Calu3 (cell line): ENCODE measurements around the gene SEPHS2. TPM values are rescaled to one million over a fixed set of nuclear protein-coding genes. Genes with fewer than 3 reads are reported as not detected.
A peak's percentile ranks its signal among the peaks of the same experiment; 100 is the strongest.

ENCODE experiments used
- Bru-seq: library from RNA; stranded (reverse); fragments of 400-500 nt; gene quantifications from one replicate; lab custom pipeline; 2021; lab: Mats Ljungman, UMichigan
- BruChase-seq, 2 experiments: library from RNA; stranded (reverse); fragments of 400-500 nt; gene quantifications; one replicate each; lab custom pipeline; 2021; lab: Mats Ljungman, UMichigan
- BruUV-seq: library from RNA; stranded (reverse); fragments of 400-500 nt; replicated peaks from 2 replicates; lab custom pipeline; 2021; lab: Mats Ljungman, UMichigan
- CTCF ChIA-PET: fragments of 300-600 bp; sonication (Branson Sonifier 250); formaldehyde crosslinking; loops from one replicate; lab custom pipeline; 2022; ENCODE audit warnings: antibody characterized with exemption; lab: Charles Lee
- DNase-seq: peaks from one replicate; pipeline ENCODE4 v3.0.0; 2022
- H3K27ac Mint-ChIP-seq: one replicate; pipeline ENCODE4 v1.8.0; 2022; ENCODE audit warnings: mixed read lengths; ENCODE audit not compliant: unreplicated experiment
- H3K27me3 Mint-ChIP-seq: one replicate; pipeline ENCODE4 v1.8.0; 2022; ENCODE audit warnings: mixed read lengths; ENCODE audit not compliant: unreplicated experiment
- H3K36me3 Mint-ChIP-seq: one replicate; pipeline ENCODE4 v1.8.0; 2022; ENCODE audit warnings: mild to moderate bottlenecking, moderate library complexity, mixed read lengths; ENCODE audit not compliant: insufficient read depth, unreplicated experiment
- H3K4me1 Mint-ChIP-seq: one replicate; pipeline ENCODE4 v1.8.0; 2022; ENCODE audit warnings: mild to moderate bottlenecking, low read depth, mixed read lengths; ENCODE audit not compliant: unreplicated experiment
- H3K4me3 Mint-ChIP-seq: one replicate; pipeline ENCODE4 v1.8.0; 2022; ENCODE audit warnings: mild to moderate bottlenecking, low read depth, moderate library complexity, mixed read lengths; ENCODE audit not compliant: unreplicated experiment
- H3K9me3 Mint-ChIP-seq: one replicate; pipeline ENCODE4 v1.8.0; 2022; ENCODE audit warnings: low read depth, mixed read lengths; ENCODE audit not compliant: unreplicated experiment
- intact Hi-C: fragments of 100-400 bp; cut with micrococcal nuclease; formaldehyde crosslinking; loops from one replicate; pipeline ENCODE4 v1.10.0; 2022; ENCODE audit not compliant: unreplicated experiment
- long read RNA-seq: library from polyadenylated mRNA; stranded (forward); transcript quantifications from one replicate; pipeline ENCODE4 v2.0.0, GENCODE V29; 2022
- total RNA-seq: library from RNA; stranded (reverse); gene quantifications from 2 replicates; pipeline ENCODE4 v1.2.3, GENCODE V29; 2022
- TF ChIP-seq, protein P1 (sequence below): fragments of 200-600 bp; IDR thresholded peaks from one replicate; pipeline ENCODE4 v1.8.0; 2022; ENCODE audit warnings: antibody characterized with exemption; ENCODE audit not compliant: unreplicated experiment

SEPHS2 gene, protein sequence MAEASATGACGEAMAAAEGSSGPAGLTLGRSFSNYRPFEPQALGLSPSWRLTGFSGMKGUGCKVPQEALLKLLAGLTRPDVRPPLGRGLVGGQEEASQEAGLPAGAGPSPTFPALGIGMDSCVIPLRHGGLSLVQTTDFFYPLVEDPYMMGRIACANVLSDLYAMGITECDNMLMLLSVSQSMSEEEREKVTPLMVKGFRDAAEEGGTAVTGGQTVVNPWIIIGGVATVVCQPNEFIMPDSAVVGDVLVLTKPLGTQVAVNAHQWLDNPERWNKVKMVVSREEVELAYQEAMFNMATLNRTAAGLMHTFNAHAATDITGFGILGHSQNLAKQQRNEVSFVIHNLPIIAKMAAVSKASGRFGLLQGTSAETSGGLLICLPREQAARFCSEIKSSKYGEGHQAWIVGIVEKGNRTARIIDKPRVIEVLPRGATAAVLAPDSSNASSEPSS
- 85.0 and 109 TPM in 2 replicates for total RNA-seq
- Bru-seq, nascent RNA, result percentile 92 among the genes with signal in this experiment
- BruChase-seq, experiment 1, labeled RNA remaining after a 6-hour chase, result percentile 98 among the genes with signal in this experiment
- BruChase-seq, experiment 2, labeled RNA remaining after a 2-hour chase, result percentile 99 among the genes with signal in this experiment
- long read RNA-seq, transcript SEPHS2-201 (1 exons, 2,551 nt), result major isoform, 681 of 681 reads
- long read RNA-seq, partial matches to known transcripts, result 0 of 681 reads
- long read RNA-seq, other reads (novel, unspliced or antisense), result 0 of 681 reads

DNA sequence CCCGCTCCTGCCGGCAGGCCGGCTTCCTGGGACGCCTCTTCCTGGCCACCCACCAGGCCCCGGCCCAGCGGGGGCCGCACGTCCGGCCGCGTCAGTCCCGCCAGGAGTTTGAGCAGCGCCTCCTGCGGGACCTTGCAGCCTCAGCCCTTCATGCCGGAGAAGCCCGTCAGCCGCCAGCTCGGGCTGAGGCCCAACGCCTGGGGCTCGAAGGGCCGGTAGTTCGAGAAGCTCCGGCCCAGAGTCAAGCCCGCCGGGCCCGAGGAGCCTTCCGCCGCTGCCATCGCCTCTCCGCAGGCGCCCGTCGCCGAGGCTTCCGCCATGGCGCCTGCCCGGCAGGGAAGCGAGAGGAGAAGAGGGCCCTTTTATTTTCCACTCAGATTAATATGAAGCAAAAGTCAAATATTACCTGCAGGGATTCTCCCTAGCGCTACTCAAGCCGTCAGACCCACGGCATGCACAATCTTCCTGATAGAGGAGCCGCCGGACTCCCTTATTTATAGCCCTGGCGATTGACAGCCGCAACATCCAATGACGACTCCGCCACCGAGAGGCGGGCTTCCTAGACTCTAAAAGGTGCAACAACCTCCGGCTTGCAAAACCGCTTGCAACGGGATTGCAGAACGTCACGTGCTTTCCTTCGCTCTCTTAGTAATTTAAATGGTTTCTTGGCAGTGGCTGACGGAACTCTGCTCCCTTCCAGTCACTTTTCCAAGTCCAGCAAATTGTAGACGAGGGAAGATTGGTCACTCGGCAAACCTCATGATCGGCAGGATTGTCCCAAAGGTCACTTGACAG, at the start of gene SEPHS2:
TSS of gene SEPHS2 (minus strand) at position 467 of the 795 bp plus-strand sequence. CDS start at position 320, 147 bp downstream.
- TSS peak; percentile 74 for BruUV-seq
- H3K27me3 Mint-ChIP-seq, result no peaks in the 10 kb centered on the region
- H3K36me3 Mint-ChIP-seq, result peaks cover 63% of the 10 kb centered on the region
- TF ChIP-seq, protein P1, sequence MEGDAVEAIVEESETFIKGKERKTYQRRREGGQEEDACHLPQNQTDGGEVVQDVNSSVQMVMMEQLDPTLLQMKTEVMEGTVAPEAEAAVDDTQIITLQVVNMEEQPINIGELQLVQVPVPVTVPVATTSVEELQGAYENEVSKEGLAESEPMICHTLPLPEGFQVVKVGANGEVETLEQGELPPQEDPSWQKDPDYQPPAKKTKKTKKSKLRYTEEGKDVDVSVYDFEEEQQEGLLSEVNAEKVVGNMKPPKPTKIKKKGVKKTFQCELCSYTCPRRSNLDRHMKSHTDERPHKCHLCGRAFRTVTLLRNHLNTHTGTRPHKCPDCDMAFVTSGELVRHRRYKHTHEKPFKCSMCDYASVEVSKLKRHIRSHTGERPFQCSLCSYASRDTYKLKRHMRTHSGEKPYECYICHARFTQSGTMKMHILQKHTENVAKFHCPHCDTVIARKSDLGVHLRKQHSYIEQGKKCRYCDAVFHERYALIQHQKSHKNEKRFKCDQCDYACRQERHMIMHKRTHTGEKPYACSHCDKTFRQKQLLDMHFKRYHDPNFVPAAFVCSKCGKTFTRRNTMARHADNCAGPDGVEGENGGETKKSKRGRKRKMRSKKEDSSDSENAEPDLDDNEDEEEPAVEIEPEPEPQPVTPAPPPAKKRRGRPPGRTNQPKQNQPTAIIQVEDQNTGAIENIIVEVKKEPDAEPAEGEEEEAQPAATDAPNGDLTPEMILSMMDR, result no peak
- peak within 1 kb of the TSS; percentile 98 for H3K27ac Mint-ChIP-seq
- H3K4me3 Mint-ChIP-seq, result peak within 1 kb of the TSS; percentile 76
- H3K4me1 Mint-ChIP-seq, result peaks cover 53% of the 10 kb centered on the region
- CTCF ChIA-PET, result no interaction called here
- peaks cover 2% of the 10 kb centered on the region for H3K9me3 Mint-ChIP-seq
- intact Hi-C loops, result loop anchor here (2.0 to 5.0 kb wide), 2 partner anchors 15 to 82 kb away; partner anchors contain the start of genes DCTPP1 and ZNF768
- peak; percentile 97 for DNase-seq

DNA sequence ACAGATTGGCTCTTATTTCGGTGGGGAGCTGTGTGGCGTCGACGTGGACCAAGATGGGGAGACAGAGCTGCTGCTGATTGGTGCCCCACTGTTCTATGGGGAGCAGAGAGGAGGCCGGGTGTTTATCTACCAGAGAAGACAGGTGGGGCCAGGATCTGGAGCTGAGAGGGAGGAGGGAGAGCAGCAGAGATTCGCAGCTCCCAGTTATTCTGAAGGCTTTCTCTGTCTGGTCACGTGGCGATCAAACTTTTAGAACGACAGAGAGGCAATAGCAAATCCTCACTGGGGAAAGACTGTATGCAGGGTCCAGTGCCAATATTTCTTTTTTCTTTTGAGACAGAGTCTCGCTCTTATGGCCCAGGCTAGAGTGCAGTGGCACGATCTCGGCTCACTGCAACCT, 49.0 kb upstream of the SEPHS2 start:
- TF ChIP-seq, protein P1, result no peak
- Mint-ChIP-seq H3K4me3 (no peak overlapping the region), H3K27me3 (peaks cover 16% of the 10 kb centered on the region), H3K9me3 (no peaks in the 10 kb centered on the region), H3K4me1 (peaks cover 9% of the 10 kb centered on the region), H3K36me3 (no peaks in the 10 kb centered on the region), H3K27ac (no peak overlapping the region)
- CTCF ChIA-PET, result no interaction called here
- BruUV-seq, result no TSS peak
- intact Hi-C loops, result no loop called here
- DNase-seq, result no peak

DNA sequence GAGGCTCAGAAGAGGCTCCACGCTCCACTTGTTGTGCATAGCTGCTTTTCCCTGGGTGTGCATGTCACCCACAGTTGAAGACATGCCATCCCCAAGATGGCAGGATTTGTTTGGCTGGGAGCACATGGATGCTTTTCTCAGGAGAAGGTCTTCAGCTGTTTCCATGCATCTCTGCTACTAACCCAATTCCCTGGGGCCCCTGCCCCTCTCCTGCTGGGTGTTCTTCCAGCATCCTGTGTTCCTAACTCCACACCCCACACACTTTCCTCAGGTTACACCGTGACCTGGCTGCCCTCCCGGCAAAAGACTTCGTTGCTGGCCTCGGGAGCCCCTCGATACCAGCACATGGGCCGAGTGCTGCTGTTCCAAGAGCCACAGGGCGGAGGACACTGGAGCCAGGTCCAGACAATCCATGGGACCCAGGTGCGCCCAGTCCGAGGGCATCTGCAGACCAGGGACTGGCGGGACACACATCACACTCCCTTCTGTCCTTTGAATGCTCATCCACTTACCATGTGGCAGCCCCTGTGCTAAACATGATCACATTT, 48.3 kb upstream of the SEPHS2 start:
- TF ChIP-seq, protein P1, result no peak
- Mint-ChIP-seq H3K4me1 (peaks cover 13% of the 10 kb centered on the region), H3K27ac (no peak overlapping the region), H3K27me3 (peaks cover 16% of the 10 kb centered on the region), H3K4me3 (no peak overlapping the region), H3K9me3 (no peaks in the 10 kb centered on the region), H3K36me3 (no peaks in the 10 kb centered on the region)
- no TSS peak for BruUV-seq
- CTCF ChIA-PET, result no interaction called here
- intact Hi-C loops, result no loop called here
- no peak for DNase-seq
